Measurements from ENCODE around the gene SGMS1. TPM values are rescaled to one million over a fixed set of nuclear protein-coding genes. Genes with fewer than 3 reads are reported as not detected.

Gene SGMS1
- total RNA-seq, 1 donor from 2014 or later = 25.6 TPM

DNA sequence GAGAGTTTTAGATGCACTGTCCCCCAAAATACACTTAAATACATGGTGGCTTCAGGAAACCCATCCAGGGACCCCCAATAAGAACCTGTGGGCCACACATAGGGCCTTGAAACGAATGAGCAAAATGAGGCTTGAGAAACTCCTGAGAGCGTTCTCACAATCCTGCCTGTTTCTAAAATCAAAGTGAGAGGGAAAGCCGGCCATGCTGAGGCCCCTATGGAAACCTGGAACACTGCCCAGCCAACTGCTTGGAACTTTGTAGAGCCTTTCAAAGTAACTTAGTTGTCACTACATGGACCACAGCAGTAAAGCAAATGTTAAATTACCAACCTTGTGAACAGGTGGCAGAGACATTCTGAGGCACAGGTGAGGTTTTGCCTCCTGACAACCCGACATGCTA is 13.4 kb downstream of the SGMS1 start:
- no peak overlapping the region for H3K4me2 ChIP-seq (ENCODE audit: low read length)
- no peak overlapping the region for H3K27ac ChIP-seq (ENCODE audit: low read depth, low read length)
- peaks cover 70% of the 10 kb centered on the region for H4K20me1 ChIP-seq (ENCODE audit: insufficient read depth, low read length)
- H3K9me3 ChIP-seq (ENCODE audit: insufficient read depth, low read depth, low read length) = no peaks in the 10 kb centered on the region
- H3K27me3 ChIP-seq (ENCODE audit: insufficient read depth, low read length) = no peaks in the 10 kb centered on the region
- TF ChIP-seq, protein P1, sequence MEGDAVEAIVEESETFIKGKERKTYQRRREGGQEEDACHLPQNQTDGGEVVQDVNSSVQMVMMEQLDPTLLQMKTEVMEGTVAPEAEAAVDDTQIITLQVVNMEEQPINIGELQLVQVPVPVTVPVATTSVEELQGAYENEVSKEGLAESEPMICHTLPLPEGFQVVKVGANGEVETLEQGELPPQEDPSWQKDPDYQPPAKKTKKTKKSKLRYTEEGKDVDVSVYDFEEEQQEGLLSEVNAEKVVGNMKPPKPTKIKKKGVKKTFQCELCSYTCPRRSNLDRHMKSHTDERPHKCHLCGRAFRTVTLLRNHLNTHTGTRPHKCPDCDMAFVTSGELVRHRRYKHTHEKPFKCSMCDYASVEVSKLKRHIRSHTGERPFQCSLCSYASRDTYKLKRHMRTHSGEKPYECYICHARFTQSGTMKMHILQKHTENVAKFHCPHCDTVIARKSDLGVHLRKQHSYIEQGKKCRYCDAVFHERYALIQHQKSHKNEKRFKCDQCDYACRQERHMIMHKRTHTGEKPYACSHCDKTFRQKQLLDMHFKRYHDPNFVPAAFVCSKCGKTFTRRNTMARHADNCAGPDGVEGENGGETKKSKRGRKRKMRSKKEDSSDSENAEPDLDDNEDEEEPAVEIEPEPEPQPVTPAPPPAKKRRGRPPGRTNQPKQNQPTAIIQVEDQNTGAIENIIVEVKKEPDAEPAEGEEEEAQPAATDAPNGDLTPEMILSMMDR (IDR thresholded peaks at IDR 0.05; ENCODE audit: insufficient read depth, low read depth, low read length) = no peak
- TF ChIP-seq EZH2 (IDR thresholded peaks at IDR 0.05; ENCODE audit: insufficient read depth, low read length) = no peak
- H3K4me1 Mint-ChIP-seq (ENCODE audit: low read depth, unreplicated experiment) = peaks cover 18% of the 10 kb centered on the region
- H3K36me3 ChIP-seq (ENCODE audit: insufficient read depth, low read length) = no peaks in the 10 kb centered on the region
- no peak overlapping the region for H3K4me3 ChIP-seq (ENCODE audit: insufficient read depth, low read depth, low read length)
- H2AFZ ChIP-seq (ENCODE audit: low read depth, low read length) = no peak overlapping the region
- DNase-seq (ENCODE audit: low read depth) (no peak), FAIRE-seq (no peak)
- peaks cover 3% of the 10 kb centered on the region for H3K36me3 Mint-ChIP-seq (ENCODE audit: low read depth, unreplicated experiment)
- H3K27me3 Mint-ChIP-seq (ENCODE audit: low read depth, unreplicated experiment) = no peaks in the 10 kb centered on the region
- no peak overlapping the region for H3K27ac Mint-ChIP-seq (ENCODE audit: unreplicated experiment)
- no peak overlapping the region for H3K9ac ChIP-seq (ENCODE audit: low read length)
- H3K79me2 ChIP-seq (ENCODE audit: insufficient read depth, low read length) = peaks cover 13% of the 10 kb centered on the region
- H3K4me1 ChIP-seq (ENCODE audit: insufficient read depth, low read length) = peaks cover 9% of the 10 kb centered on the region
- H3K9me3 Mint-ChIP-seq (ENCODE audit: unreplicated experiment) = no peaks in the 10 kb centered on the region
- no peak overlapping the region for H3K4me3 Mint-ChIP-seq (ENCODE audit: unreplicated experiment)

DNA sequence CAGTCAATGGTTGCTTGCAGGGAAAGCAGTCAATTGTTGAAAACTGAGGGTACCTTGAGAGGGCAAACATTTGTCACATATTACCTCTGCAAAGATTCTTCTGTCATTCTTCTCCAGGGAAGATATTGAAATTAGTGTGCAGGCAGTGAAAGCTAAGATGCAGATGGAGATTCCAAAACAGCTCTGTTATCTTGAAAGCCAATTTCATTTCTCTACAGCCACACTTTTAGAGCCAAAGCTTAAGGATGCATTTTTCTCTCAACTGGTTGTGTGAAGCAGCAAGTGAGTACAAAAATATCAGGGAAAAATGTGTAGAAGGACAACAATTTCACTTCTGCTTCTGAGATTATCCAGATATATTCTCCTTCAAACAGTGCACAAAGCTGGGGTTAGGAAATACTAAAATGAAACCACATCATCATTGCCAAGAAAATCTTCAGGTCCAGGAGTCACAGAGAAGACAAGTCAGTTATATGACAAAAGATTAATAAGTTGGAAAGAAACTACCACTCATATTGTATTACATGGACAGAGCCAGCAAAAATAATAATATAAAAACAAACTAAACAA is 16.3 kb downstream of the SGMS1 start:
- Histone ChIP-seq H4K20me1 (ENCODE audit: insufficient read depth, low read length) (peaks cover 55% of the 10 kb centered on the region), H3K9ac (ENCODE audit: low read length) (no peak overlapping the region), H3K36me3 (ENCODE audit: insufficient read depth, low read length) (no peaks in the 10 kb centered on the region), H2AFZ (ENCODE audit: low read depth, low read length) (no peak overlapping the region), H3K4me2 (ENCODE audit: low read length) (no peak overlapping the region), H3K79me2 (ENCODE audit: insufficient read depth, low read length) (peaks cover 11% of the 10 kb centered on the region), H3K27me3 (ENCODE audit: insufficient read depth, low read length) (no peaks in the 10 kb centered on the region), H3K27ac (ENCODE audit: low read depth, low read length) (no peak overlapping the region), H3K9me3 (ENCODE audit: insufficient read depth, low read depth, low read length) (no peaks in the 10 kb centered on the region), H3K4me3 (ENCODE audit: insufficient read depth, low read depth, low read length) (no peak overlapping the region), H3K4me1 (ENCODE audit: insufficient read depth, low read length) (peaks cover 29% of the 10 kb centered on the region)
- Mint-ChIP-seq H3K27ac (ENCODE audit: unreplicated experiment) (no peak overlapping the region), H3K9me3 (ENCODE audit: unreplicated experiment) (no peaks in the 10 kb centered on the region), H3K27me3 (ENCODE audit: low read depth, unreplicated experiment) (no peaks in the 10 kb centered on the region), H3K4me3 (ENCODE audit: unreplicated experiment) (no peak overlapping the region), H3K4me1 (ENCODE audit: low read depth, unreplicated experiment) (peaks cover 35% of the 10 kb centered on the region), H3K36me3 (ENCODE audit: low read depth, unreplicated experiment) (peaks cover 3% of the 10 kb centered on the region)
- FAIRE-seq (no peak), DNase-seq (ENCODE audit: low read depth) (no peak)
- TF ChIP-seq, protein P1 (IDR thresholded peaks at IDR 0.05; ENCODE audit: insufficient read depth, low read depth, low read length) = no peak
- no peak for TF ChIP-seq EZH2 (IDR thresholded peaks at IDR 0.05; ENCODE audit: insufficient read depth, low read length)

DNA sequence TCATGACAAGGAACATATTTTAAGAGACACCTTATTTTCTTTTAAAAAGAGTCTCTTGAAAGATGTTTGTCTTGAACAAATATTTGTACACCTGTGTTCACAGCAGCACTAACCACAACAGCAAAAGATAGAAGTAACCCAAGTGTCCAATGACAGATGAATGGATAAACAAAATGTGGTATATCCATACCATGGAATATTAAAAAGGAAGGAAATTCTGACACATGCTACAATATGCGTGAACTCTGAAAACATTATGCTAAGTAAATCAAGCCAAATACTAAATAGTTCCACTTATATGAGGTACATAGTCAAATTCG is 17.8 kb downstream of the SGMS1 start:
- Mint-ChIP-seq H3K27ac (ENCODE audit: unreplicated experiment) (peak overlapping the region; percentile 4), H3K27me3 (ENCODE audit: low read depth, unreplicated experiment) (no peaks in the 10 kb centered on the region), H3K4me3 (ENCODE audit: unreplicated experiment) (no peak overlapping the region)

More for the DNA sequence above, 17.8 kb downstream of the SGMS1 start:
- Mint-ChIP-seq H3K36me3 (ENCODE audit: low read depth, unreplicated experiment) (peaks cover 3% of the 10 kb centered on the region), H3K9me3 (ENCODE audit: unreplicated experiment) (no peaks in the 10 kb centered on the region), H3K4me1 (ENCODE audit: low read depth, unreplicated experiment) (peaks cover 44% of the 10 kb centered on the region)
- Histone ChIP-seq H3K4me3 (ENCODE audit: insufficient read depth, low read depth, low read length) (no peak overlapping the region), H2AFZ (ENCODE audit: low read depth, low read length) (no peak overlapping the region), H3K27me3 (ENCODE audit: insufficient read depth, low read length) (no peaks in the 10 kb centered on the region), H3K4me1 (ENCODE audit: insufficient read depth, low read length) (peaks cover 31% of the 10 kb centered on the region), H3K27ac (ENCODE audit: low read depth, low read length) (no peak overlapping the region), H3K79me2 (ENCODE audit: insufficient read depth, low read length) (peaks cover 7% of the 10 kb centered on the region), H3K9me3 (ENCODE audit: insufficient read depth, low read depth, low read length) (no peaks in the 10 kb centered on the region), H3K36me3 (ENCODE audit: insufficient read depth, low read length) (no peaks in the 10 kb centered on the region), H3K9ac (ENCODE audit: low read length) (no peak overlapping the region), H4K20me1 (ENCODE audit: insufficient read depth, low read length) (peaks cover 53% of the 10 kb centered on the region), H3K4me2 (ENCODE audit: low read length) (peak overlapping the region; percentile 74)
- no peak for FAIRE-seq
- TF ChIP-seq, protein P1 (IDR thresholded peaks at IDR 0.05; ENCODE audit: insufficient read depth, low read depth, low read length) = no peak
- no peak for TF ChIP-seq EZH2 (IDR thresholded peaks at IDR 0.05; ENCODE audit: insufficient read depth, low read length)
- no peak for DNase-seq (ENCODE audit: low read depth)
